ENCODE measurements around the gene CRYBG2. TPM values are rescaled to one million over a fixed set of nuclear protein-coding genes. Genes with fewer than 3 reads are reported as not detected.

CRYBG2 gene
- total and polyA plus RNA-seq, 3 donors from 2014 or later = 4.9 to 12.9 (median 5.6) TPM

GRCh38 chr1:26297791-26298124, 56.2 kb downstream of the CRYBG2 start:
- intact Hi-C loops (cut with DNase I; ENCODE audit: low total_unique reads) = no loop called here
- no peak for DNase-seq
- H3K27me3 ChIP-seq = no peaks in the 10 kb centered on the region
- no peak overlapping the region for H3K4me3 ChIP-seq
- no peaks in the 10 kb centered on the region for H3K36me3 ChIP-seq (ENCODE audit: low read depth, missing control alignments)
- no peak for TF ChIP-seq POLR2A (IDR thresholded peaks at IDR 0.05)
- TF ChIP-seq, protein P1, sequence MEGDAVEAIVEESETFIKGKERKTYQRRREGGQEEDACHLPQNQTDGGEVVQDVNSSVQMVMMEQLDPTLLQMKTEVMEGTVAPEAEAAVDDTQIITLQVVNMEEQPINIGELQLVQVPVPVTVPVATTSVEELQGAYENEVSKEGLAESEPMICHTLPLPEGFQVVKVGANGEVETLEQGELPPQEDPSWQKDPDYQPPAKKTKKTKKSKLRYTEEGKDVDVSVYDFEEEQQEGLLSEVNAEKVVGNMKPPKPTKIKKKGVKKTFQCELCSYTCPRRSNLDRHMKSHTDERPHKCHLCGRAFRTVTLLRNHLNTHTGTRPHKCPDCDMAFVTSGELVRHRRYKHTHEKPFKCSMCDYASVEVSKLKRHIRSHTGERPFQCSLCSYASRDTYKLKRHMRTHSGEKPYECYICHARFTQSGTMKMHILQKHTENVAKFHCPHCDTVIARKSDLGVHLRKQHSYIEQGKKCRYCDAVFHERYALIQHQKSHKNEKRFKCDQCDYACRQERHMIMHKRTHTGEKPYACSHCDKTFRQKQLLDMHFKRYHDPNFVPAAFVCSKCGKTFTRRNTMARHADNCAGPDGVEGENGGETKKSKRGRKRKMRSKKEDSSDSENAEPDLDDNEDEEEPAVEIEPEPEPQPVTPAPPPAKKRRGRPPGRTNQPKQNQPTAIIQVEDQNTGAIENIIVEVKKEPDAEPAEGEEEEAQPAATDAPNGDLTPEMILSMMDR (IDR thresholded peaks at IDR 0.05) = no peak
- 74 to 79% methylated on average over 5 to 6 of the region's 6 CpGs for WGBS, 2 donors
- no peaks in the 10 kb centered on the region for H3K4me1 ChIP-seq
- no peak overlapping the region for H3K27ac ChIP-seq
- H3K9me3 ChIP-seq = no peaks in the 10 kb centered on the region

GRCh38 chr1:26297057-26297790, 56.7 kb downstream of the CRYBG2 start:
- Histone ChIP-seq H3K9me3 (no peaks in the 10 kb centered on the region), H3K36me3 (ENCODE audit: low read depth, missing control alignments) (no peaks in the 10 kb centered on the region), H3K4me3 (no peak overlapping the region), H3K27me3 (no peaks in the 10 kb centered on the region), H3K4me1 (no peaks in the 10 kb centered on the region), H3K27ac (no peak overlapping the region)
- no peak for TF ChIP-seq POLR2A (IDR thresholded peaks at IDR 0.05)
- TF ChIP-seq, protein P1 (IDR thresholded peaks at IDR 0.05) = no peak
- DNase-seq = no peak
- 88 to 98% methylated on average over 3 to 12 of the region's 12 CpGs for WGBS, 2 donors
- intact Hi-C loops (cut with DNase I; ENCODE audit: low total_unique reads) = no loop called here

- H3K27ac ChIP-seq = no peak overlapping the region
- H3K4me1 ChIP-seq = no peaks in the 10 kb centered on the region
- no peak overlapping the region for H3K4me3 ChIP-seq
- no peaks in the 10 kb centered on the region for H3K27me3 ChIP-seq
- no peaks in the 10 kb centered on the region for H3K9me3 ChIP-seq
- WGBS, 2 donors = 86 to 89% methylated on average over 16 of the region's 16 CpGs
- TF ChIP-seq, protein P1 (IDR thresholded peaks at IDR 0.05) = no peak
- TF ChIP-seq POLR2A (IDR thresholded peaks at IDR 0.05) = no peak
- no peaks in the 10 kb centered on the region for H3K36me3 ChIP-seq (ENCODE audit: low read depth, missing control alignments)
- intact Hi-C loops (cut with DNase I; ENCODE audit: low total_unique reads) = no loop called here
- no peak for DNase-seq
Measured at GRCh38 chr1:26296340-26297056, 57.4 kb downstream of the CRYBG2 start.

- TF ChIP-seq POLR2A (IDR thresholded peaks at IDR 0.05) = no peak
- TF ChIP-seq, protein P1 (IDR thresholded peaks at IDR 0.05) = no peak
- Histone ChIP-seq H3K4me1 (no peaks in the 10 kb centered on the region), H3K9me3 (no peaks in the 10 kb centered on the region), H3K27ac (no peak overlapping the region), H3K36me3 (ENCODE audit: low read depth, missing control alignments) (no peaks in the 10 kb centered on the region), H3K27me3 (no peaks in the 10 kb centered on the region), H3K4me3 (no peak overlapping the region)
- no peak for DNase-seq
- intact Hi-C loops (cut with DNase I; ENCODE audit: low total_unique reads) = no loop called here
- WGBS, 2 donors = 90% methylated on average over 22 of the region's 22 CpGs
Measured at GRCh38 chr1:26295194-26296138, 58.5 kb downstream of the CRYBG2 start.

All from testis (tissue), 3 donors.